ENCODE measurements around the gene TLR1.
"Not testable (repeated sequence)": the region's sequence is repeated elsewhere in the genome, so short reads cannot be mapped to it uniquely, and the experiment has no call there.

TLR1 gene

DNA sequence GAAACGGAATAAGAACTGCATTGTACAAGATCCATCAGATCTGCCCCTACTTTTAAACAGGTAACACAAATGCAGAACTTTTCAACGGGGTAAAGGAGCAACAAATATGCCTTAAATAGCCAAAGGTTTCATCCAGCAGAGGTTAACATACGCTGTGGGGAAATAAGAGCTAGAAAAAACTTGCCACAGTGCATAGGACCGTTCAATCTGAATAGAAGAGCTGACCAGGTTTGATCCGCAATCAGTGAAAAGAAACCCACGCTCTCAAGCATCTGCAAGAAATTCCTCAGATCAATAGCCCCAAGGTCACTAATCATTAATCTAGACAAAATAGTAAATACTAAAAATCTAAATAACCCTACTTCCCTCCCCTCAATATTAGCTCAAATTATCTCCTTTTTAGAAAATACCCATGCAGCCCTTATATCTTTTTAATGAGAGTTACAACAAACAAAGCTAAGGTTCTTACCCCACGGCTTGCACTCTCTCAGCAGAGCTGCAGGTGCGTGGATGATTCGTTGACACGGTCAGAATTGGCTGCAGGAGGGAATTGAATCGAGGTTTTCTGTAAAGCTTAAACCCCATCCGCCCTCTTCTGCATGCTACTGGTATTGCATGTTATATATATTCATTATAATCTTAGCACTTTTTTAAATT is 22.0 kb downstream of the TLR1 start, which contains the start of gene TLR10:
TSS of gene TLR10 (minus strand) at position 539 of the 657 bp plus-strand sequence. CDS start 7,400 bp downstream, outside the sequence.
- ChIA-PET POLR2A (interaction anchor here (0.5 kb wide), 1 partner anchor 166 kb away, joined by 3 read pairs; no protein-coding TSS in a partner anchor), CTCF (interaction anchor here (0.6 to 8.5 kb wide), 35 partner anchors 14 to 1180 kb away, joined by 3 to 191 read pairs (median 4); partner anchors contain the start of genes TLR1 and TLR6)
- TF ChIP-seq CTCF (IDR thresholded peaks at IDR 0.05; ENCODE audit: insufficient read depth, low read length, missing control alignments), result peak; percentile 47
- no peak for DNase-seq (ENCODE audit: low read depth, low spot score)
- no peak within 1 kb of the TSS for H3K4me3 ChIP-seq (ENCODE audit: low read depth, low read length)

GRCh38 chr4:38781854-38782261 is 22.7 kb downstream of the TLR1 start:
- POLR2A ChIA-PET, result interaction anchor here (0.5 kb wide), 1 partner anchor 167 kb away, joined by 3 read pairs; no protein-coding TSS in a partner anchor
- no peak for TF ChIP-seq CTCF (IDR thresholded peaks at IDR 0.05; ENCODE audit: insufficient read depth, low read length, missing control alignments)
- H3K4me3 ChIP-seq (ENCODE audit: low read depth, low read length), result no peak overlapping the region

GRCh38 chr4:38780833-38781484 is 23.6 kb downstream of the TLR1 start:
- POLR2A ChIA-PET, result no interaction called here

More at GRCh38 chr4:38781854-38782261, 22.7 kb downstream of the TLR1 start:
- no peak for DNase-seq (ENCODE audit: low read depth, low spot score)
- CTCF ChIA-PET, result interaction anchor here (0.8 to 8.5 kb wide), 23 partner anchors 13 to 1179 kb away, joined by 3 to 191 read pairs (median 5); partner anchors contain the start of genes TLR1 and TLR6

GRCh38 chr4:38779790-38780189 is 24.8 kb downstream of the TLR1 start:
- POLR2A ChIA-PET, result no interaction called here
- no peak for TF ChIP-seq CTCF (IDR thresholded peaks at IDR 0.05; ENCODE audit: insufficient read depth, low read length, missing control alignments)
- H3K4me3 ChIP-seq (ENCODE audit: low read depth, low read length), result no peak overlapping the region
- DNase-seq (ENCODE audit: low read depth, low spot score), result no peak
- CTCF ChIA-PET, result interaction anchor here (1.1 to 8.5 kb wide), 6 partner anchors 11 to 605 kb away, joined by 3 to 191 read pairs (median 74); partner anchors contain the start of genes TLR1 and TLR6

More at GRCh38 chr4:38780833-38781484, 23.6 kb downstream of the TLR1 start:
- CTCF ChIA-PET, result interaction anchor here (1.1 to 8.5 kb wide), 11 partner anchors 9 to 719 kb away, joined by 3 to 191 read pairs (median 15); partner anchors contain the start of genes TLR1 and TLR6
- TF ChIP-seq CTCF (IDR thresholded peaks at IDR 0.05; ENCODE audit: insufficient read depth, low read length, missing control alignments), result no peak
- no peak for DNase-seq (ENCODE audit: low read depth, low spot score)
- no peak overlapping the region for H3K4me3 ChIP-seq (ENCODE audit: low read depth, low read length)

DNA sequence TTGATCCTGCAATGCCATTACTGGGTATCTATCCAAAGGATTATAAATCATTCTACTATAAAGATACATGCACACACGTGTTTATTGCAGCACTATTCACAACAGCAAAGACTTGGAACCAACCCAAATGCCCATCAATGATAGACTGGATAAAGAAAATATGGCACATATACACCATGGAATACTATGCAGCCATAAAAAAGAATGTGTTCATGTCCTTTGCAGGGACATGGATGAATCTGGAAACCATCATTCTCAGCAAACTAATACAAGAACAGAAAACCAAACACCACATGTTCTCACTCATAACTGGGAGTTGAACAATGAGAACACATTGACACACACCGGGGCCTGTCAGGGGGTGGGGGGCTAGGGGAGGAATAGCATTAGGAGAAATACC is 26.7 kb downstream of the TLR1 start:
- CTCF ChIA-PET, result interaction anchor here (2.5 to 2.9 kb wide), 2 partner anchors 12 to 18 kb away, joined by 10 to 20 read pairs; no protein-coding TSS in a partner anchor

DNA sequence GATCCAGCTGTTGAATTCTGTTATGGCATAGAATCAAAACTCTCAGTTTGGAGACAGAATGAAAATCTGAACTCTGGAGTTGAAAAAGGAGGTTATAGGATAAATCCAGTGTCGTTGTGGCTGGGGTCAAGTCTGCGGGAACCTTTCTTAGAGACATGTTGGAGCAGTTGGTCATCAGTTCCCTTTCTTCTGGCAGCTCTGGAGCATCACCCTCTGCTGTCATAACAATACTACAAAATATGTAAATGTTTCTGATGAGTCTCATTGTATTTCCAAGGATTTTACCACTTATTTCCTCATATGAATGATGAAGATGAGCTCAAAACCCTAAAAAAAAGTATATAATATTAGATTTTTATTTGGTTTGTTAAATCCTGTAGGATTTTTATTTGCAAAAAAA is 29.3 kb downstream of the TLR1 start:
- CTCF ChIA-PET, result interaction anchor here (2.0 to 2.9 kb wide), 3 partner anchors 10 to 85 kb away, joined by 5 to 20 read pairs (median 10); no protein-coding TSS in a partner anchor
- no peak for TF ChIP-seq CTCF (IDR thresholded peaks at IDR 0.05; ENCODE audit: insufficient read depth, low read length, missing control alignments)
- DNase-seq (ENCODE audit: low read depth, low spot score), result no peak
- no peak overlapping the region for H3K4me3 ChIP-seq (ENCODE audit: low read depth, low read length)
- POLR2A ChIA-PET, result no interaction called here

More for the DNA sequence above, 26.7 kb downstream of the TLR1 start:
- H3K4me3 ChIP-seq (ENCODE audit: low read depth, low read length); DNase-seq (ENCODE audit: low read depth, low spot score); POLR2A ChIA-PET: not testable (repeated sequence)
